Lung microvascular endothelial cell (primary cell): ENCODE results near the gene GON7. TPM values are rescaled to one million over a fixed set of nuclear protein-coding genes. Genes with fewer than 3 reads are reported as not detected.
"Not testable (repeated sequence)": the region's sequence is repeated elsewhere in the genome, so short reads cannot be mapped to it uniquely, and the experiment has no call there.

ENCODE experiments used
- DNase-seq, 2 donors: peaks; one replicate each; pipeline versions ENCODE4 v3.0.0 to v3.0.0-alpha.2; 2010; ENCODE audit warnings: low read depth in 2 of 2
- total RNA-seq: library from RNA; depleted of rRNA; stranded (reverse); fragments of >200 nt; gene quantifications from 2 replicates; pipeline ENCODE4 v1.2.1, GENCODE V29; 2014

Gene GON7
- total RNA-seq, 1 donor from 2014 or later: 14.9 TPM

GRCh38 chr14:93159625-93160352 is 47.1 kb downstream of the GON7 start:
- DNase-seq: not testable (repeated sequence)

- DNase-seq: not testable (repeated sequence)
Observed at GRCh38 chr14:93158349-93158748, 48.5 kb downstream of the GON7 start.

DNA sequence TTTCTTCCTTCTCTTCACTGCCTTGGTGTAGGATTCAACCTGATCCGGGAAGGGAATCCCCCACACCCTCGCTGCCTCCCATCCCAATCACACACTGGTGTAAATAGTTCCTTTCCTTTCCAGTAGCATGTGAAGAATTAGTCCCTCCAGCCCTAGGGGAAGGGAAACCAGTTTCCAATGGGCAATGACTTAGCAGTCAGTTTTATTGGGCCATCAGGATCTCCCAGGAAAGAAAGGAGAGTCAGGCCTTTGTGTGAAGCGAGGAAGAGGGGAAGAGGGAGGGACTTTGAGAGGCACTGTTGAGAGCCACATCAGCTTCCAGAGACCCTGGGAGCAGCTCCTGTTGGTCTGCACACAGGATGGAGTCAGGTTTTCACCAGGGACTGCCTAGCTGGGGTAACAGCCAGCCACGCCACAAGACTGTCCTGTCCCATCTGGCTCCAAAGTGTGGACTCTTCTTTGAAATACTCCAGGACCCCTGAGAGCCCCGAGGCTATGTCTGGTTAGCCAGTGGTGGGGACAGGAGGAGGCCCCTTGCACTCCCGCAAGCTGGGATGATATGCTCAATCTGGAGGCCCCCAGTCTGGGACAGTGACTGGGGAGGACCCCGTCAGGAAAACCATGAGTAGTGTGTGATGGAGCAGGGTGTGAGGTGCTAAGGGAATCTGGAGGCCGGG is 50.0 kb downstream of the GON7 start:
- DNase-seq: no peak

DNA sequence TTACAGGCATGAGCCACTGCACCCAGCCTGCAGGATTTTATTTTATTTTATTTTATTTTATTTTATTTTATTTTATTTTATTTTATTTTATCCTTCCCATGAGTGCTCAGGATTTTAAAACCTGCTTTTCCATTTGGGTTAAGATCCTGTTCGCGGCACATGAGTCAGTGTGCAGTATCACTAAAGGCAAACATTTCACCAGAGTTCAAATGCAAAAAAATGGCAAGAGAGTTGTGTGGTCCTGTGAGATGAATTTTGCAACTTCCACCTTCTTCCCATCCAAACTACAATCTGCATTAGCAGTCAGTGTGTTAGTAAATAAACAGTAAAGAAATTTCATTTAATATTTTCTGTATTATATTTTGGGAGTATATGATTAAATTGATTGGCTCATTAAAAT is 51.2 kb downstream of the GON7 start:
- no peak for DNase-seq

- DNase-seq: no peak
Observed at GRCh38 chr14:93153121-93153520, 53.7 kb downstream of the GON7 start.

Other genes with a start within 250 kb of the GON7 start
- 8.7 and 15.7 TPM in 2 replicates for gene ITPK1, start 91.1 kb downstream of the GON7 start, total RNA-seq
- gene MOAP1, start 22.2 kb downstream of the GON7 start, total RNA-seq: 18.7 and 30.6 TPM in 2 replicates
- gene LYSET, start 21.7 kb downstream of the GON7 start, total RNA-seq: 8.5 and 17.1 TPM in 2 replicates
- gene UBR7, start 191 bp upstream of the GON7 start, total RNA-seq: 36.4 and 45.8 TPM in 2 replicates
- 17.2 and 27.2 TPM in 2 replicates for gene BTBD7, start 126.0 kb upstream of the GON7 start, total RNA-seq
- not detected in 2 replicates for gene COX8C, start 140.1 kb upstream of the GON7 start, total RNA-seq
- under 0.01 TPM in 1 of 2 replicates, not detected in the other for gene UNC79, start 223.9 kb upstream of the GON7 start, total RNA-seq